ENCODE data around the gene LGALS4. TPM values are rescaled to one million over a fixed set of nuclear protein-coding genes. Genes with fewer than 3 reads are reported as not detected.
A peak's percentile ranks its signal among the peaks of the same experiment; 100 is the strongest.

LGALS4 gene
- total and polyA plus RNA-seq, 9 of the 15 experiments (the other 6 are each of a cell fraction or from before 2014, with no cell fraction given): 0.08 to 1.1 (median 0.30) TPM; not detected in 3

DNA sequence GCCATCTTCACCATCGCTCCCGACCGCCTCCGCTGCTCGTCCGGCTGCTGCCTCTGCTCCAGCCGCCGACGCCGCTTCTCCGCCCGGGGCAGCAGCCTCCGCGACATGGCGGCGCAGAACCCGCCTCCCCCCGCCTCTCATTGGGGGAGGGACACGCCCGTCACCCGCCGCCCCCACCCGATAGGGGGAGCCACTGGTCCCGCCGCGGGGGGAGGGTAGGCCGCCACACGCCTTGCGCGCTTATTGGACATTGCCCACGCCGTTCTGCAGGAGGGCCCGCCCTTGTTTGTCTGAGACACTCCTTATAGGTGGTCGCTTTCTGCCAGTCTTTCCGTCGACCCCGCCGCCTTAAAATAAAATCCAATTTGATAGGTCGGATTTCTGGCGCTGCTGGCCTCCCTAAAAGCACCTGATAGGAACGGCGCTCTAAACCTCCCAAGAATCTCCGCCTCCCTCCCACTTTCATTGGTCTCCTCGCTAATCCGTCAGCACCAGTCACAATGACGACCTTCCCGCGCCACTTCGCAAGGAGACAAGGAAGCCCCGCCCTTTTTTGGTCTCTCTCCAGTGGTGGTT, 37.2 kb upstream of the LGALS4 start, which contains the start of gene HNRNPL (continued):
- TF ChIP-seq TSC22D4 (tag; IDR thresholded peaks at IDR 0.05) (no peak), ZNF655 (CRISPR knock-in tag; IDR thresholded peaks at IDR 0.05) (no peak), ZNF668 (CRISPR knock-in tag; IDR thresholded peaks at IDR 0.05) (no peak), ZNF224 (CRISPR knock-in tag; IDR thresholded peaks at IDR 0.05) (no peak), FOXM1 (IDR thresholded peaks at IDR 0.05; ENCODE audit: low read depth) (peak; percentile 65), FOXM1 (CRISPR knock-in tag; IDR thresholded peaks at IDR 0.05; ENCODE audit: low read depth) (no peak), THAP7 (CRISPR knock-in tag; IDR thresholded peaks at IDR 0.05) (no peak), ZNF707 (CRISPR knock-in tag; conservative IDR thresholded peaks at IDR 0.05) (no peak), ESRRA (IDR thresholded peaks at IDR 0.05; ENCODE audit: borderline replicate concordance, low read depth) (peak; percentile 46), MAFG (tag; conservative IDR thresholded peaks at IDR 0.05) (no peak), ZNF197 (CRISPR knock-in tag; IDR thresholded peaks at IDR 0.05; ENCODE audit: low read depth) (no peak), POU5F1 (IDR thresholded peaks at IDR 0.05; ENCODE audit: borderline replicate concordance, low read depth, low read length, partially characterized antibody) (no peak), ZFX (CRISPR knock-in tag; IDR thresholded peaks at IDR 0.05) (no peak; the same call in 1 of the 2 replicates), MCM5 (IDR thresholded peaks at IDR 0.05; ENCODE audit: low read depth) (no peak), SMAD2 (IDR thresholded peaks at IDR 0.05; ENCODE audit: low read depth, low read length) (no peak), ZNF217 (CRISPR knock-in tag; IDR thresholded peaks at IDR 0.05) (no peak), RFX5 (IDR thresholded peaks at IDR 0.05; ENCODE audit: low read depth, low read length) (no peak), SRSF1 (IDR thresholded peaks at IDR 0.05; ENCODE audit: low read depth, low read length) (no peak), CTBP1 (IDR thresholded peaks at IDR 0.05; ENCODE audit: borderline replicate concordance) (peak; percentile 66; the same call in 1 of the 2 replicates), CBFA2T2 (conservative IDR thresholded peaks at IDR 0.05) (no peak), SRSF7 (optimal IDR thresholded peaks at IDR 0.05; ENCODE audit: low read depth, low read length) (no peak)
- TF ChIP-seq, protein P1, sequence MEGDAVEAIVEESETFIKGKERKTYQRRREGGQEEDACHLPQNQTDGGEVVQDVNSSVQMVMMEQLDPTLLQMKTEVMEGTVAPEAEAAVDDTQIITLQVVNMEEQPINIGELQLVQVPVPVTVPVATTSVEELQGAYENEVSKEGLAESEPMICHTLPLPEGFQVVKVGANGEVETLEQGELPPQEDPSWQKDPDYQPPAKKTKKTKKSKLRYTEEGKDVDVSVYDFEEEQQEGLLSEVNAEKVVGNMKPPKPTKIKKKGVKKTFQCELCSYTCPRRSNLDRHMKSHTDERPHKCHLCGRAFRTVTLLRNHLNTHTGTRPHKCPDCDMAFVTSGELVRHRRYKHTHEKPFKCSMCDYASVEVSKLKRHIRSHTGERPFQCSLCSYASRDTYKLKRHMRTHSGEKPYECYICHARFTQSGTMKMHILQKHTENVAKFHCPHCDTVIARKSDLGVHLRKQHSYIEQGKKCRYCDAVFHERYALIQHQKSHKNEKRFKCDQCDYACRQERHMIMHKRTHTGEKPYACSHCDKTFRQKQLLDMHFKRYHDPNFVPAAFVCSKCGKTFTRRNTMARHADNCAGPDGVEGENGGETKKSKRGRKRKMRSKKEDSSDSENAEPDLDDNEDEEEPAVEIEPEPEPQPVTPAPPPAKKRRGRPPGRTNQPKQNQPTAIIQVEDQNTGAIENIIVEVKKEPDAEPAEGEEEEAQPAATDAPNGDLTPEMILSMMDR (IDR thresholded peaks at IDR 0.05 in 2 of 3, conservative IDR thresholded peaks at IDR 0.05 in 1 of 3; ENCODE audit: insufficient read depth in 2 of 3, low read depth in 1 of 3, low read length in 3 of 3): peak; percentile 40 to 64 (median 59)
- TF ChIP-seq, protein P2, sequence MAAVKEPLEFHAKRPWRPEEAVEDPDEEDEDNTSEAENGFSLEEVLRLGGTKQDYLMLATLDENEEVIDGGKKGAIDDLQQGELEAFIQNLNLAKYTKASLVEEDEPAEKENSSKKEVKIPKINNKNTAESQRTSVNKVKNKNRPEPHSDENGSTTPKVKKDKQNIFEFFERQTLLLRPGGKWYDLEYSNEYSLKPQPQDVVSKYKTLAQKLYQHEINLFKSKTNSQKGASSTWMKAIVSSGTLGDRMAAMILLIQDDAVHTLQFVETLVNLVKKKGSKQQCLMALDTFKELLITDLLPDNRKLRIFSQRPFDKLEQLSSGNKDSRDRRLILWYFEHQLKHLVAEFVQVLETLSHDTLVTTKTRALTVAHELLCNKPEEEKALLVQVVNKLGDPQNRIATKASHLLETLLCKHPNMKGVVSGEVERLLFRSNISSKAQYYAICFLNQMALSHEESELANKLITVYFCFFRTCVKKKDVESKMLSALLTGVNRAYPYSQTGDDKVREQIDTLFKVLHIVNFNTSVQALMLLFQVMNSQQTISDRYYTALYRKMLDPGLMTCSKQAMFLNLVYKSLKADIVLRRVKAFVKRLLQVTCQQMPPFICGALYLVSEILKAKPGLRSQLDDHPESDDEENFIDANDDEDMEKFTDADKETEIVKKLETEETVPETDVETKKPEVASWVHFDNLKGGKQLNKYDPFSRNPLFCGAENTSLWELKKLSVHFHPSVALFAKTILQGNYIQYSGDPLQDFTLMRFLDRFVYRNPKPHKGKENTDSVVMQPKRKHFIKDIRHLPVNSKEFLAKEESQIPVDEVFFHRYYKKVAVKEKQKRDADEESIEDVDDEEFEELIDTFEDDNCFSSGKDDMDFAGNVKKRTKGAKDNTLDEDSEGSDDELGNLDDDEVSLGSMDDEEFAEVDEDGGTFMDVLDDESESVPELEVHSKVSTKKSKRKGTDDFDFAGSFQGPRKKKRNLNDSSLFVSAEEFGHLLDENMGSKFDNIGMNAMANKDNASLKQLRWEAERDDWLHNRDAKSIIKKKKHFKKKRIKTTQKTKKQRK (IDR thresholded peaks at IDR 0.05; ENCODE audit: borderline replicate concordance, low read depth, low read length): peak; percentile 94
